Measurements from ENCODE around the gene SPRED1. TPM values are rescaled to one million over a fixed set of nuclear protein-coding genes. Genes with fewer than 3 reads are reported as not detected.

The SPRED1 gene
- total and polyA plus RNA-seq, 10 of the 15 experiments (the other 5 are each of a cell fraction or from before 2014, with no cell fraction given), result 0.08 to 2.6 (median 0.22) TPM

DNA sequence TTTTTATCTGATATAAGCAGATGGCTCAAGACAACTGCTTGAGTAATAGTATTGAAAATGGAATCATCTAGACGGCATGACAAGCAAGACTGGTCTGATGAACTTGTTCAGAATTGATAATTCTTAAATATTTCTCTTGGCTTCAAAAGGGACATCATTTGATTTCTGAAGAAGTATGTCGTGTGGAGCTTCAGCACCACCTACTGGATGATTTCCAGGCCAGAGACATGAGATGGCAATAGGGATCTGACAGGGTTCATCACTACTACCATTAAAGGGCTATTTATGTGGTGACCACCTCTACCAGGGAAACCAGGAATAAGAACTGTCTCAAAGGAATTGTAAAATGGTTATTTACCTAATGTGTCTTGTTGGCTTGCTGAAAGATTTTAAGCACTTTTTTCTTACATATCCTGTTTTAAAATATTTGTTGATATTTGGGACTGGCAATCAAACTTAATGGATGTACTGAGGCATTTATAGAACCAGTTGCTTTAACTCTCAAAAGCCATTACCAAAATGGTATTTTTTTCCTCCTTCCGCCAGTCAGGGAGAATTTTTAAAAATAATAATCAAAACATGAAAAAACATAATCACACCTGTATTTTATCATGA lies 101.8 kb downstream of the SPRED1 start (continued):
- TF ChIP-seq, protein P1, sequence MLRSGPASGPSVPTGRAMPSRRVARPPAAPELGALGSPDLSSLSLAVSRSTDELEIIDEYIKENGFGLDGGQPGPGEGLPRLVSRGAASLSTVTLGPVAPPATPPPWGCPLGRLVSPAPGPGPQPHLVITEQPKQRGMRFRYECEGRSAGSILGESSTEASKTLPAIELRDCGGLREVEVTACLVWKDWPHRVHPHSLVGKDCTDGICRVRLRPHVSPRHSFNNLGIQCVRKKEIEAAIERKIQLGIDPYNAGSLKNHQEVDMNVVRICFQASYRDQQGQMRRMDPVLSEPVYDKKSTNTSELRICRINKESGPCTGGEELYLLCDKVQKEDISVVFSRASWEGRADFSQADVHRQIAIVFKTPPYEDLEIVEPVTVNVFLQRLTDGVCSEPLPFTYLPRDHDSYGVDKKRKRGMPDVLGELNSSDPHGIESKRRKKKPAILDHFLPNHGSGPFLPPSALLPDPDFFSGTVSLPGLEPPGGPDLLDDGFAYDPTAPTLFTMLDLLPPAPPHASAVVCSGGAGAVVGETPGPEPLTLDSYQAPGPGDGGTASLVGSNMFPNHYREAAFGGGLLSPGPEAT (IDR thresholded peaks at IDR 0.05; ENCODE audit: low read depth), result no peak
- TF ChIP-seq LARP7 (IDR thresholded peaks at IDR 0.05), result no peak
- TF ChIP-seq CBFB (IDR thresholded peaks at IDR 0.05; ENCODE audit: low read depth), result no peak
- TF ChIP-seq MEF2A (IDR thresholded peaks at IDR 0.05; ENCODE audit: insufficient read depth, low read depth, low read length), result no peak
- no peak for TF ChIP-seq CHD2 (IDR thresholded peaks at IDR 0.05; ENCODE audit: borderline replicate concordance, low read depth, low read length)
- TF ChIP-seq DPF2 (IDR thresholded peaks at IDR 0.05), result no peak
- TF ChIP-seq CREB1 (IDR thresholded peaks at IDR 0.05; ENCODE audit: low read depth), result no peak
- TF ChIP-seq SIX5 (IDR thresholded peaks at IDR 0.05; ENCODE audit: low read depth, low read length, severe bottlenecking), result peak; percentile 14
- no peak for TF ChIP-seq HCFC1 (IDR thresholded peaks at IDR 0.05; ENCODE audit: low read length)
- TF ChIP-seq RAD21 (IDR thresholded peaks at IDR 0.05; ENCODE audit: insufficient read depth, low read depth, low read length), result peak; percentile 98
- no peak for TF ChIP-seq NFIC (IDR thresholded peaks at IDR 0.05; ENCODE audit: low read depth, low read length)
- no peak for TF ChIP-seq SUZ12 (IDR thresholded peaks at IDR 0.05; ENCODE audit: unreplicated experiment)
- no peak for TF ChIP-seq EED (IDR thresholded peaks at IDR 0.05; ENCODE audit: low read depth)
- TF ChIP-seq ZNF207 (IDR thresholded peaks at IDR 0.05; ENCODE audit: borderline replicate concordance), result no peak
- TF ChIP-seq MXI1 (IDR thresholded peaks at IDR 0.05; ENCODE audit: low read depth, low read length), result no peak
- TF ChIP-seq TCF7 (IDR thresholded peaks at IDR 0.05; ENCODE audit: borderline replicate concordance), result no peak
- TF ChIP-seq HDAC2 (IDR thresholded peaks at IDR 0.05), result no peak
- no peak for TF ChIP-seq BMI1 (IDR thresholded peaks at IDR 0.05; ENCODE audit: borderline replicate concordance)
- no peak for TF ChIP-seq TBL1XR1 (IDR thresholded peaks at IDR 0.05; ENCODE audit: low read depth, low read length)
- no peak for TF ChIP-seq WRNIP1 (IDR thresholded peaks at IDR 0.05; ENCODE audit: borderline replicate concordance, low read depth, low read length)
- no peak for TF ChIP-seq ESRRA (IDR thresholded peaks at IDR 0.05; ENCODE audit: low read length)
- TF ChIP-seq ZSCAN29 (IDR thresholded peaks at IDR 0.05), result no peak
- TF ChIP-seq, protein P2, sequence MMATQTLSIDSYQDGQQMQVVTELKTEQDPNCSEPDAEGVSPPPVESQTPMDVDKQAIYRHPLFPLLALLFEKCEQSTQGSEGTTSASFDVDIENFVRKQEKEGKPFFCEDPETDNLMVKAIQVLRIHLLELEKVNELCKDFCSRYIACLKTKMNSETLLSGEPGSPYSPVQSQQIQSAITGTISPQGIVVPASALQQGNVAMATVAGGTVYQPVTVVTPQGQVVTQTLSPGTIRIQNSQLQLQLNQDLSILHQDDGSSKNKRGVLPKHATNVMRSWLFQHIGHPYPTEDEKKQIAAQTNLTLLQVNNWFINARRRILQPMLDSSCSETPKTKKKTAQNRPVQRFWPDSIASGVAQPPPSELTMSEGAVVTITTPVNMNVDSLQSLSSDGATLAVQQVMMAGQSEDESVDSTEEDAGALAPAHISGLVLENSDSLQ (IDR thresholded peaks at IDR 0.05), result no peak
- TF ChIP-seq SRF (IDR thresholded peaks at IDR 0.05; ENCODE audit: low read depth in 2 of 2, low read length in 2 of 2), result no peak
- peak; percentile 64; the same call in 1 of the 2 replicates for TF ChIP-seq YY1 (IDR thresholded peaks at IDR 0.05; ENCODE audit: low read depth, low read length)
- TF ChIP-seq SMC3 (IDR thresholded peaks at IDR 0.05; ENCODE audit: borderline replicate concordance, low read length), result peak; percentile 96
- no peak for TF ChIP-seq CBX5 (IDR thresholded peaks at IDR 0.05; ENCODE audit: low read depth)
